Subcutaneous abdominal adipose tissue (tissue), 5 donors: ENCODE measurements around the gene RAC3.

Experiments used
- H3K27ac ChIP-seq: one replicate; pipeline ENCODE4 v1.7.0; 2013; ENCODE audit warnings: low read depth, mild to moderate bottlenecking, inconsistent platforms, low read length, moderate library complexity
- H3K27me3 ChIP-seq, 5 donors: one replicate each; pipeline ENCODE4 v1.7.0; 2013; ENCODE audit warnings: low read length in 5 of 5, inconsistent platforms in 1 of 5; ENCODE audit not compliant: control insufficient read depth in 5 of 5, insufficient read depth in 4 of 5
- H3K36me3 ChIP-seq, 5 donors: one replicate each; pipeline ENCODE4 v1.7.0; 2013; ENCODE audit warnings: low read length in 5 of 5; ENCODE audit not compliant: control insufficient read depth in 5 of 5, insufficient read depth in 5 of 5
- H3K4me1 ChIP-seq, 5 donors: one replicate each; pipeline ENCODE4 v1.7.0; 2013; ENCODE audit warnings: low read length in 5 of 5, mild to moderate bottlenecking in 3 of 5, moderate library complexity in 1 of 5; ENCODE audit not compliant: control insufficient read depth in 5 of 5, insufficient read depth in 5 of 5
- H3K4me3 ChIP-seq, 5 donors: one replicate each; pipeline ENCODE4 v1.7.0; 2013; ENCODE audit warnings: low read length in 5 of 5, low read depth in 1 of 5
- H3K9ac ChIP-seq, 5 donors: one replicate each; pipeline ENCODE4 v1.7.0; 2013; ENCODE audit warnings: low read length in 5 of 5, mild to moderate bottlenecking in 4 of 5, moderate library complexity in 3 of 5
- H3K9me3 ChIP-seq, 5 donors: one replicate each; pipeline ENCODE4 v1.7.0; 2013; ENCODE audit warnings: low read length in 5 of 5; ENCODE audit not compliant: control insufficient read depth in 5 of 5
- donor health status: healthy.
- donor health status: healthy.
- donor health status: healthy.
- donor health status: healthy.
- donor health status: healthy.

The RAC3 gene

GRCh38 chr17:82007228-82007494 lies 24.3 kb upstream of the RAC3 start:
- peaks cover 8 to 32% (median 19%) of the 10 kb centered on the region in 5 donors for H3K4me1 ChIP-seq
- no peak overlapping the region for H3K27ac ChIP-seq
- peaks cover 0 to 25% (median 9%) of the 10 kb centered on the region in 5 donors for H3K36me3 ChIP-seq
- no peak overlapping the region for H3K4me3 ChIP-seq
- H3K9me3 ChIP-seq: no peaks in the 10 kb centered on the region
- H3K27me3 ChIP-seq: no peaks in the 10 kb centered on the region
- no peak overlapping the region for H3K9ac ChIP-seq

GRCh38 chr17:82007495-82008257 lies 23.8 kb upstream of the RAC3 start:
- H3K9me3 ChIP-seq: no peaks in the 10 kb centered on the region
- H3K27me3 ChIP-seq: no peaks in the 10 kb centered on the region
- H3K36me3 ChIP-seq: peaks cover 0 to 30% (median 9%) of the 10 kb centered on the region in 5 donors
- H3K4me1 ChIP-seq: peaks cover 8 to 32% (median 19%) of the 10 kb centered on the region in 5 donors
- H3K4me3 ChIP-seq: no peak overlapping the region
- H3K9ac ChIP-seq: no peak overlapping the region
- no peak overlapping the region for H3K27ac ChIP-seq

- Histone ChIP-seq H3K9ac (no peak overlapping the region), H3K27me3 (no peaks in the 10 kb centered on the region), H3K4me1 (peaks cover 6 to 26% (median 16%) of the 10 kb centered on the region in 5 donors), H3K36me3 (peaks cover 0 to 30% (median 9%) of the 10 kb centered on the region in 5 donors), H3K9me3 (no peaks in the 10 kb centered on the region), H3K4me3 (no peak overlapping the region), H3K27ac (no peak overlapping the region)
Observed at GRCh38 chr17:82008258-82008940, 23.1 kb upstream of the RAC3 start.

DNA sequence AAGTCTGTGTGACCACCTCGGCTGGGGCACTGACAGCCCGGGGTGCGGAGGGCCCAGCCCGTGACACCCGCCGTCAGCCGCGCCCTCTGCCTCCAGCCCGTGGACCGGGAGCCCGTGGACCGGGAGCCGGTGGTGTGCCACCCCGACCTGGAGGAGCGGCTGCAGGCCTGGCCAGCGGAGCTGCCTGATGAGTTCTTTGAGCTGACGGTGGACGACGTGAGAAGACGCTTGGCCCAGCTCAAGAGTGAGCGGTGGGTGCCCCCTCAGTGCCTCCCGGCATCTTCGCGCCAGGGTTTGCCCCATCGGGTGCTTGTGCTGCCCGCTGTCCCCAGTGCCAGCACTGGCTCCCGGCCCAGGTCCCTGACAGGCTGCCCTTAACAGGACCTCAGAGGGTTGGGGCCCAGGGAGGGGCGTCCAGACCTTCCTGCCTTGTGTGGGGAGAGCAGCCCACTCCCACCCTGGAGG lies 22.5 kb upstream of the RAC3 start:
- Histone ChIP-seq H3K36me3 (peaks cover 0 to 30% (median 9%) of the 10 kb centered on the region in 5 donors), H3K27ac (no peak overlapping the region), H3K9ac (no peak overlapping the region), H3K4me1 (peaks cover 6 to 20% (median 11%) of the 10 kb centered on the region in 5 donors), H3K9me3 (no peaks in the 10 kb centered on the region), H3K4me3 (no peak overlapping the region), H3K27me3 (no peaks in the 10 kb centered on the region)

- Histone ChIP-seq H3K9me3 (no peaks in the 10 kb centered on the region), H3K4me3 (no peak overlapping the region), H3K9ac (no peak overlapping the region), H3K36me3 (peaks cover 0 to 30% (median 9%) of the 10 kb centered on the region in 5 donors), H3K4me1 (peaks cover 6 to 15% (median 7%) of the 10 kb centered on the region in 5 donors), H3K27me3 (no peaks in the 10 kb centered on the region), H3K27ac (no peak overlapping the region)
Observed at GRCh38 chr17:82009413-82009812, 22.1 kb upstream of the RAC3 start.

- Histone ChIP-seq H3K4me1 (peaks cover 5 to 10% (median 7%) of the 10 kb centered on the region in 5 donors), H3K9ac (no peak overlapping the region), H3K27ac (no peak overlapping the region), H3K36me3 (peaks cover 0 to 27% (median 9%) of the 10 kb centered on the region in 5 donors), H3K4me3 (no peak overlapping the region), H3K9me3 (no peaks in the 10 kb centered on the region), H3K27me3 (no peaks in the 10 kb centered on the region)
Observed at GRCh38 chr17:82010575-82011525, 20.6 kb upstream of the RAC3 start.

GRCh38 chr17:82011617-82012187 lies 19.8 kb upstream of the RAC3 start:
- Histone ChIP-seq H3K9ac (no peak overlapping the region), H3K4me1 (peaks cover 0 to 1% (median 0%) of the 10 kb centered on the region in 5 donors), H3K9me3 (no peaks in the 10 kb centered on the region), H3K27me3 (no peaks in the 10 kb centered on the region), H3K27ac (no peak overlapping the region), H3K36me3 (peaks cover 0 to 29% (median 9%) of the 10 kb centered on the region in 5 donors), H3K4me3 (no peak overlapping the region)

DNA sequence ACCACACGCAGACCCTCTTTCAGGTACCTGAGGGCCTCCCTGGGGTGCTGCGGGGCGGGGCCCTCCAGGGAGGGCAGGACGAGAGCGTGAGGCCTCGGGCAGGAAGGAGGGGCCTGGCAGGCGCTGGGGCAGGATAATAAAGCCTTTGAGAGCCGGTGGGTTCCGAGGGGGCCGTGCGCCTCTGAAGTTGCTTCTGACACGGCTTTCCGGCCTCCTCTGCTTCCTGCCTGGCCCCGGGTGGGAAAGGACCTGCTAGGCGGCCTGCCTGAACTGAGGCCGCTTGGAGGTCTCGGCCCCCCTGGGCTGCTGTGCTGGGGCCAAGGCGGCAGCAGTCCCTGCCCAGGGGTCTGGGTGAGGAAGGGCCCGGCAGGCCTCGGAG lies 19.2 kb upstream of the RAC3 start:
- H3K9me3 ChIP-seq: no peaks in the 10 kb centered on the region
- no peak overlapping the region for H3K27ac ChIP-seq
- peaks cover 0 to 32% (median 10%) of the 10 kb centered on the region in 5 donors for H3K36me3 ChIP-seq

DNA sequence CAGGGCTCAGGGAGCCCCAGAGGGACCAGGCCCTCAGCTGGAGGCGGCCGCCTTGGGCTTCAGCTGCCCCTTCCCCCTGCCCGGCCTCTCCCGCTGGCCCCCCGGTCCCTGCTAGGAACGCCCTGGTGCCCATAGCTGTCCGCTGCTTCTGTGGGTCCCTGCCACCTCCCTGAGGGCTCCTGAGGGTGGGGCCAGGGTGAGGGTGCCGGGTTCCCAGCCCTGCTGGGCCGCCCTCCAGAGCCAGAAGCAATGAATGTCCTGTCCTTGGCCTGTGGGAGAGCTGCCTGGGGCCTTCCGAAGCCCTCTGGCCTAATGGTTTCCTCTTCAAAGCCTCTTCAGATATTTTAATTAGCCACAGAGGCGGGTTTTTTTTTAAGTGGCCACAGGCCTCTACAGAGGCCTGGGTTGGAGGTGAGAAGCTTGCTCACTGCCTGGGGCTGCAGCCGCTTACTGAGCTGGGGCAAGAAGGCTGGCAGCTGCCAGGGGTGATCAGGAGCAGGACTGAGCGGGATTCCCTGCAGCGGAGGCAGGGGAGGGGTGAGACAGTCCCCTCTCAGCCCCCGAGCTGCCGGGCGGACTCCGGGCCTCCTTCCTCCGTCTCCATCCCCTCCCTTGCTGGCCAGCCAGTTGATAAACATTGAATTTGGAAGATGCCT lies 18.7 kb upstream of the RAC3 start:
- H3K4me3 ChIP-seq: no peak overlapping the region

More for the DNA sequence above, 19.2 kb upstream of the RAC3 start:
- H3K4me1 ChIP-seq: no peaks in the 10 kb centered on the region
- H3K4me3 ChIP-seq: no peak overlapping the region
- no peaks in the 10 kb centered on the region for H3K27me3 ChIP-seq
- no peak overlapping the region for H3K9ac ChIP-seq

More for the DNA sequence above, 18.7 kb upstream of the RAC3 start:
- Histone ChIP-seq H3K9me3 (no peaks in the 10 kb centered on the region), H3K27ac (no peak overlapping the region), H3K36me3 (peaks cover 0 to 37% (median 12%) of the 10 kb centered on the region in 5 donors), H3K4me1 (no peaks in the 10 kb centered on the region), H3K27me3 (no peaks in the 10 kb centered on the region), H3K9ac (no peak overlapping the region)
